Vagina (tissue), 2 donors: Measurements from ENCODE around the gene TBC1D16. TPM values are rescaled to one million over a fixed set of nuclear protein-coding genes. Genes with fewer than 3 reads are reported as not detected.

Experiments
- DNase-seq, 2 donors: peaks; one replicate each; pipeline ENCODE4 v3.0.0-alpha.2; 2017; ENCODE audit errors: extremely low spot score in 2 of 2
- H3K27ac ChIP-seq: fragments of 200-600 bp; sonication (generic); one replicate; pipeline ENCODE4 v1.5.1; 2019
- H3K27me3 ChIP-seq: fragments of 200-600 bp; sonication (generic); one replicate; pipeline ENCODE4 v1.5.1; 2019
- H3K36me3 ChIP-seq, 2 donors: fragments of 200-600 bp; sonication (generic); one replicate each; pipeline ENCODE4 v1.5.1; 2017 to 2019
- H3K4me1 ChIP-seq: fragments of 200-600 bp; sonication (generic); one replicate; pipeline ENCODE4 v1.5.1; 2019
- H3K4me3 ChIP-seq, 2 donors: fragments of 200-600 bp; sonication (generic); 1 replicate in 1 of 2; 2 replicates in 1 of 2; pipeline ENCODE4 v1.5.1; 2016 to 2019
- H3K9me3 ChIP-seq: fragments of 200-600 bp; sonication (generic); one replicate; pipeline ENCODE4 v1.5.1; 2019
- CTCF ChIP-seq, 3 experiments: fragments of 450-650 bp in 2 of 3; fragments of 200-600 bp in 1 of 3; sonication (generic) in 1 of 3; IDR thresholded peaks; one replicate each; pipeline ENCODE4 v1.5.1; 2017 to 2019; ENCODE audit warnings: antibody characterized with exemption in 3 of 3, mild to moderate bottlenecking in 2 of 3, moderate library complexity in 2 of 3
- POLR2A ChIP-seq, 2 donors: fragments of 450-650 bp; IDR thresholded peaks; one replicate each; pipeline ENCODE4 v1.6.1; 2017; ENCODE audit warnings: antibody characterized with exemption in 2 of 2, mild to moderate bottlenecking in 2 of 2, moderate library complexity in 2 of 2
- POLR2AphosphoS5 ChIP-seq, 2 donors: sonication (generic); formaldehyde crosslinking; IDR thresholded peaks; one replicate each; pipeline ENCODE4 v1.9.0; 2017; ENCODE audit warnings: antibody characterized with exemption in 2 of 2, mild to moderate bottlenecking in 2 of 2, low read depth in 1 of 2; ENCODE audit not compliant: insufficient read depth in 1 of 2
- intact Hi-C: fragments of 100-400 bp; cut with DNase I; formaldehyde crosslinking; loops from one replicate; pipeline ENCODE4 v1.15.1; 2023
- total RNA-seq: library from RNA; depleted of rRNA; stranded (reverse); fragments of >200 nt; gene quantifications from one replicate; pipeline ENCODE4 v1.2.3, GENCODE V29; 2016

Gene TBC1D16
- total RNA-seq, 1 donor from 2014 or later = 18.2 TPM

DNA sequence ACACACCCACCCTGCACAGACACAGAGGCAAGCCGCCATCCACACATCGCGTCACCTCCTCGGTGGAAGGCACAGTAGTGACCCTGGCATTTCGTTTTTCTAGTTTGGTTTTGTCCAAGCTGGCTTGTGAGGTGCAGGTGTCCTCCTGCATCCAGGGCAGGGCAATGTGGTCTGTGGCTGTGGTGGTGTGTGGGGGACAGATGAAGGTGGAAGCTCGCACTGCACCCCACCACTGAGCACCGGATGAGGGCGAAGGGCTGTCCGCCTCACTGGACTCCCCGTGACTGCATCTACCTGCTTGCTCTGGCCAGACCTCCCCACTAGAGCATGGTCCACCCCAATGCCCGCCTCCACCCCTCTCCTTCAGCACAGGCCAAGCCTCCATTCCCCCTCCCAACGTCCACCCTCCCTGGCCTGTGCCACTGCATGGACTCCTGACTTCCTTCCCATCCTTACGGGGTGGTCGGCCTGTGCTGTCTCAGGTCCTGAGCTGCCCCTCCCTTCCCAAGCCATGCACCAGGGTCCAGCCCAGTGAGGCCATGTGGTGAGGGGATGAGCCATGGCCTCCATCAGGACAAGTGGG lies 117.7 kb downstream of the TBC1D16 start:
- intact Hi-C loops = no loop called here
- DNase-seq = no peak
- TF ChIP-seq POLR2A (IDR thresholded peaks at IDR 0.05) (no peak), POLR2AphosphoS5 (IDR thresholded peaks at IDR 0.05; ENCODE audit: insufficient read depth in 1 of 2, low read depth in 1 of 2) (no peak), CTCF (IDR thresholded peaks at IDR 0.05) (no peak)
- Histone ChIP-seq H3K27me3 (no peaks in the 10 kb centered on the region), H3K4me1 (peaks cover 27% of the 10 kb centered on the region), H3K27ac (no peak overlapping the region), H3K36me3 (no peaks in the 10 kb centered on the region), H3K9me3 (no peaks in the 10 kb centered on the region), H3K4me3 (no peak overlapping the region)

- Histone ChIP-seq H3K36me3 (no peaks in the 10 kb centered on the region), H3K27me3 (no peaks in the 10 kb centered on the region), H3K27ac (no peak overlapping the region), H3K4me3 (no peak overlapping the region), H3K9me3 (no peaks in the 10 kb centered on the region), H3K4me1 (peaks cover 27% of the 10 kb centered on the region)
- no peak for DNase-seq
- intact Hi-C loops = no loop called here
- TF ChIP-seq POLR2A (IDR thresholded peaks at IDR 0.05) (no peak), POLR2AphosphoS5 (IDR thresholded peaks at IDR 0.05; ENCODE audit: insufficient read depth in 1 of 2, low read depth in 1 of 2) (no peak), CTCF (IDR thresholded peaks at IDR 0.05) (no peak)
Observed at GRCh38 chr17:79916991-79917901, 118.4 kb downstream of the TBC1D16 start.

- Histone ChIP-seq H3K4me3 (no peak overlapping the region), H3K27ac (no peak overlapping the region), H3K4me1 (peaks cover 22% of the 10 kb centered on the region), H3K36me3 (no peaks in the 10 kb centered on the region), H3K9me3 (no peaks in the 10 kb centered on the region), H3K27me3 (no peaks in the 10 kb centered on the region)
- no peak for DNase-seq
- TF ChIP-seq CTCF (IDR thresholded peaks at IDR 0.05) = no peak
- intact Hi-C loops = no loop called here
Observed at GRCh38 chr17:79916506-79916905, 119.2 kb downstream of the TBC1D16 start.

DNA sequence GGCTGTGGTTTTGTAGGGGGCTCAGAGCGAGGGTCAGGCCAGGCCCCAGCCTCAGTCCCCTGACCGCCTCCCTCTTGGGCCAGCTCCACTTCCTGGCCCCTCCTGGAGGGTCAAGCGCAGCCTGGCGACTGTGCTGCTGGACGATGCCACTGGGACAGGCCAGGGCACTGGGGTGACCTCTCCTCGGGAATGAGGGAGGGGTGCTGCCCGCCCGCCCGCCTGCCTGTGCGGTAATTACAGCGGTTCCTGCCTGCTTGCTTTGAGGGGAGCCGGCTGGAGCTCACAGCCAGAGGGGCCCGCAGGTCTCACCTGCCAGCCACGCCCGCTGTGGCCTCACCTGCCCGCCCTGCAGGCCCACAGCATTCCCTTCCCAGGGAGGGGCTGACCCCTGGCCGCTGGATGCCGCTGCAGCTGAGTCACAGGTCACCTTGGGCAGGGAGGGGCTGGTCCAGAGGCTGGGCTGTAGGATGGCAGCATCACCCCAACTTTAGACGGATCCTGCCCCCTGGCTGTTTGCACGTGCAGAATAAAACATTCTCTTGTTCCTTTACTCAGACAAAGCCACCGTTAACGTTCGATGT lies 119.7 kb downstream of the TBC1D16 start:
- Histone ChIP-seq H3K27ac (no peak overlapping the region), H3K4me1 (peaks cover 19% of the 10 kb centered on the region), H3K9me3 (no peaks in the 10 kb centered on the region), H3K36me3 (no peaks in the 10 kb centered on the region), H3K27me3 (no peaks in the 10 kb centered on the region), H3K4me3 (no peak overlapping the region)
- DNase-seq = no peak
- TF ChIP-seq POLR2A (IDR thresholded peaks at IDR 0.05) (no peak), CTCF (IDR thresholded peaks at IDR 0.05) (peak in 1 of 3 experiments; percentile 20), POLR2AphosphoS5 (IDR thresholded peaks at IDR 0.05; ENCODE audit: insufficient read depth in 1 of 2, low read depth in 1 of 2) (no peak)
- intact Hi-C loops = no loop called here
